ENCODE measurements around the gene CDKN2A. TPM values are rescaled to one million over a fixed set of nuclear protein-coding genes. Genes with fewer than 3 reads are reported as not detected.
A peak's percentile ranks its signal among the peaks of the same experiment; 100 is the strongest.

Gene CDKN2A
- total and polyA plus RNA-seq, 2 donors (not counting 3 experiments of a cell fraction or from before 2014, with no cell fraction given) = 8.5 to 10.7 TPM

- H3K4me1 ChIP-seq (ENCODE audit: control insufficient read depth, extremely low read depth, insufficient read depth, low read length) = peaks cover 21% of the 10 kb centered on the region
- H3K27me3 ChIP-seq (ENCODE audit: control insufficient read depth in 2 of 2, insufficient read depth in 2 of 2, low read length in 2 of 2) = no peaks in the 10 kb centered on the region
- TF ChIP-seq MAX (IDR thresholded peaks at IDR 0.05; ENCODE audit: insufficient read depth, insufficient read length) (no peak), EZH2 (IDR thresholded peaks at IDR 0.05; ENCODE audit: borderline replicate concordance, low read depth, low read length, severe bottlenecking) (no peak), CTCF (IDR thresholded peaks at IDR 0.05; ENCODE audit: extremely low read depth in 1 of 2, insufficient read depth in 1 of 2, low read depth in 1 of 2, low read length in 2 of 2) (no peak), JUN (IDR thresholded peaks at IDR 0.05; ENCODE audit: borderline replicate concordance, insufficient read depth, insufficient read length, low read depth) (no peak), FOS (IDR thresholded peaks at IDR 0.05; ENCODE audit: borderline replicate concordance, insufficient read depth, low read length) (no peak), POLR2A (IDR thresholded peaks at IDR 0.05; ENCODE audit: low read depth, low read length) (no peak), GATA2 (IDR thresholded peaks at IDR 0.05; ENCODE audit: insufficient read depth, insufficient read length, low read depth, low read length) (no peak), POLR2AphosphoS5 (IDR thresholded peaks at IDR 0.05; ENCODE audit: insufficient read depth, low read depth, low read length) (no peak), MYC (IDR thresholded peaks at IDR 0.05; ENCODE audit: low read depth, low read length) (no peak)
- no peak overlapping the region for H2AFZ ChIP-seq (ENCODE audit: low read depth, low read length)
- H4K20me1 ChIP-seq (replicated peaks; ENCODE audit: control insufficient read depth, extremely low read depth, insufficient read depth, low read length) = no peaks in the 10 kb centered on the region
- dilution Hi-C loops (cut with MboI; ENCODE audit: extremely low pct_ligation_motif_present, low sequenced_read_pairs) = no loop called here
- POLR2A ChIA-PET = no interaction called here
- FAIRE-seq (no peak), DNase-seq (ENCODE audit: low read depth, low spot score) (no peak)
- H3K9me1 ChIP-seq (replicated peaks; ENCODE audit: control insufficient read depth, extremely low read depth, insufficient read depth, low read length) = no peaks in the 10 kb centered on the region
- H3K9ac ChIP-seq (replicated peaks; ENCODE audit: extremely low read depth, insufficient read depth, low read length) = no peak overlapping the region
- H3K4me3 ChIP-seq (replicated peaks in 1 of 3; ENCODE audit: insufficient read depth in 1 of 3, low read depth in 1 of 3, low read length in 3 of 3) = no peak overlapping the region
- peak overlapping the region; percentile 28 for H3K4me2 ChIP-seq (ENCODE audit: insufficient read depth, low read length)
- no TSS peak for BruUV-seq (replicated peaks)
- no peak overlapping the region for H3K27ac ChIP-seq (ENCODE audit: insufficient read depth, low read depth, low read length)
- CTCF ChIA-PET = interaction anchor here (0.7 to 6.7 kb wide), 10 partner anchors 9 to 408 kb away, joined by 3 to 45 read pairs (median 6); partner anchors contain the start of gene CDKN2B
- H3K79me2 ChIP-seq (ENCODE audit: control insufficient read depth, insufficient read depth, low read length) = no peaks in the 10 kb centered on the region
- H3K36me3 ChIP-seq (ENCODE audit: control insufficient read depth in 2 of 2, extremely low read depth in 1 of 2, insufficient read depth in 2 of 2, low read length in 2 of 2) = no peaks in the 10 kb centered on the region
- H3K9me3 ChIP-seq (replicated peaks; ENCODE audit: control insufficient read depth, insufficient read depth, low read length) = no peaks in the 10 kb centered on the region
- intact Hi-C loops (cut with micrococcal nuclease) = loop anchor here (1.0 to 2.0 kb wide), 2 partner anchors 75 to 114 kb away; no protein-coding TSS in a partner anchor
Observed at GRCh38 chr9:22043928-22044327, 49.7 kb upstream of the CDKN2A start.

All from endothelial cell of umbilical vein (primary cell).